NCI-H524 treated with DMSO at 0.1 percent for 48 hours (cell line): ENCODE data around the gene PLCB4.
"Not testable (repeated sequence)": the region's sequence is repeated elsewhere in the genome, so short reads cannot be mapped to it uniquely, and the experiment has no call there.

Experiments used
- DNase-seq: peaks from one replicate; lab custom pipeline; 2025; lab: John Stamatoyannopoulos, UW

PLCB4 gene

DNA sequence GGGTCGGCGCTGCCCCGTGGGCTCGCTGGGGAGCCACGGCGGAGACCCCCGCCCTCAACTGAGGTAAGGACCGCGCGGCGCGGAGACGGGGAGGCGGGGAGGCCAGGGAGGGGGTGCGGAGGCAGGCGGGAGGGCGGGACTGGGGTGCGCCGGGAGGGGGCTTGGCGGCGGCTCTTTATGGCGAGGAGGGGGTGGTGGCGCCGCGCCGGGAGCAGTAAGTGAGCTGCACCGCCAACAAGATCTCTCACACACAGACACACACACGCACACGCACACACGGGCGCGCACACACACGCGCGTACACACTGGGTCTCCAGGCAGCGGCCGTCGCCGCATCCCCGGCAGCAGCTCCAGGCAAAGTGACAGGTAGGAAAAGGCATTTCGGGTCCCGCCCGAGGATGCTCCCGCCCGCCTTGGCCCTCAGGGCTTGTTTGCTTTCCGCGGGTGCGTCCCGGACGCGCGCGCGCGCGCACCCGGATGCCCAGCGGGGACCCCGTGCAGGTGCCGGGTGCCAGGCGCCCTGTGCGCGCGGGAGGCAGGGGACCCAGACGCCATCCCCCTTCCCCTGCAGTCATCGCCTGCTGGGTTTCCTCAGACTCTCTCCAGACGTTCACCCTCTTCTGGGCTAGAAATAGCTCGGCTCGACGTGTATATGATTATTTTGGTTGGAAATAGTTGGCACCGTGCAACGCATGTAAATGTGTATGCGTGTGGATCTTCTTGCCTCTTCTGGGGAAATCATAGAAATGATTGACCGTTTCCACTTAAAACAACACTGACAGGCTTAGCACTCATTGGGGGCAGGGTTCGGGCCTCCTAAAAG lies at the start of gene PLCB4:
Gene PLCB4, plus strand, starts transcription at position 247 of the 823 bp plus-strand sequence. CDS start 238,728 bp downstream, outside the sequence.
- DNase-seq = peak; percentile 60

DNA sequence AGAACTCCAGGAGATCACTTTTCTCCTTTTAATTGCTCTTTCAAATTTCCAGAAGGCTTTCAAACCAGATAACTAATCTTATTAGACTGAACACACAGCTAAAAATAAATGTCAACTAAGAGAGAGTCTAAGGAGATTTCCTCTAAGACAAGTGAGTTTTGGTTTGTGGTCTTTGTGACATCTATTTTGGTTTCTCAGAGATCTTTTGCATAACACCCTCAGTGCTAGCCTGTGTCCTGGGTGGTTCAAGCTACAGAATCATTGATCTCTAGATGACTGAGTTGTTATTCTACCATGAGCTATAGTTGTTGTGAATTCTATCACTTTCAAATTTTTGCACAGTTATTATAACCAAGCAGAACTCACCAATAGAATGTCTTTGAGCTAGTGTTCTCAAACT lies 49.1 kb upstream of the PLCB4 start:
- no peak for DNase-seq

DNA sequence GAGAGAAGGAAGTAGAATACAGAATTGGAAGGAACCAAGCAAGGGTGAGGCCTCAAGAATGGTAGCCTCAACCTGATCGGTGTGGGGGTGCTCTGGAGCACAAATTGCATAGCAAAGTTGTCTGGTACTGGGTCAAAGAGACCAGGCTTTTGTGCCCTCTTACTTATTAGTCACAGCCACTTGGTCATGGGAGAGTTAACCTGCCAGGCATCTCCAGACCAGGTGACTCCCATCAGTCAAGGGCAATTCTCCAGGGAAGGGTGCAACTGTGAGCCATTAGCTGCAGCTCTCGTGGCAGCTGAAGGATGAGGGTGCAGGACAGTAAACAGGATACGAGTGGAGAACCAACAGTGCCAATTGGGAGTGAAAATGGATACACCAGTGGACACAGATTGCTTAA lies 47.7 kb upstream of the PLCB4 start:
- no peak for DNase-seq

DNA sequence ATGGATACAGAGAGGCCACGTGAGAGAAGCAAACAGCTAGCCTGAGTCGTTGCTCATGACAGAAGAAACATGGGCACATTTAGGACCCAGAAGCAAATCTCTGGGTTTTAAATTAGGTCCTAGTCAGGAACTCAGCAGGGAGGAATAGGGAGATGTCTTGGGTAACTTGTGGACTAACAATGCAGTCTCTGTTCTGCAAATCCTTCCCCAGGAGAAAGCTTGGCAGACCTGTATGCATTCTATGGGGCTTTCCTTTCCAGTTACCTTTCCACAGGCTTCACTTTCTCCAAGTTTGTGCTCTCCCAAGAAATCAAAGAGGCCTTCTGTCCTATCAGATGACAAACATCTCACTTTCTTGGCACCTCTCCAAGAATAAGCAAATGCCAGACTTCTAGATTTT lies 47.2 kb upstream of the PLCB4 start:
- DNase-seq = no peak

DNA sequence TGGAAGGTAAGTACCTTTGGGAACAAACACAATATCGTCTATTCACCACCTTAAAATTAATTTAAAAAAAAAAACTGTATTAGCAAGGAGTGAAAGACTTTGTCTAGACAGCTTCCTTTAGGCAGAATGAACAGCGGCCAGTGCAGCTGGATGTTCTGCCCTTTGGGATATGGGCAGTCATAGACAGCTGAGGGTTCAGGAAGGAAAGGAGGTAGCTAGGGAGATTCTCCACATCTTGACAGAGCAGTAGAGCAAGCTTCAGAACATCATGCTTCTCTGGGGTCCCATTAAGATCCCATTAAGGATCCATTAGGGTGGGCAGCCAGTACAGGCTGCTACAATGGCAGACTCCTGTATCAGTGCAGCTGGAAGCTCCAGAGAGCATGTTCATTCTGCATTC lies 46.5 kb upstream of the PLCB4 start:
- DNase-seq = no peak

DNA sequence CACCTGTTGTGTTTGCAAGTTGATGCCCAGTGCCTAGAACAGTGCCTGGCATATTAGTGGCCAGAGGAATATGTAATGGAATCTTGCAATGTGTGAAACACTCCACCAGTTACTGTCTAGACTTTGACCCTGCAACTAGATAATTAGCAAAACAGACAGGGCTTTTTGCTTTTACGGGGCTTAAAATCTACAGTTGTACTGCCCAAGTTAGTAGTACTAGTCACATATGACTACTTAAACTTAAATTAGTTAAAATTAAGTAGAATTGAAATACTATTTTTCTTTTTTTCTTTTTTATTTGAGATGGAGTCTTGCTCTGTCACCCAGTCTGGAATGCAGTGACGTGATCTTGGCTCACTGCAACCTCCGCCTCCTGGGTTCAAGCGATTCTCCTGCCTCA lies 44.3 kb upstream of the PLCB4 start:
- DNase-seq = no peak

DNA sequence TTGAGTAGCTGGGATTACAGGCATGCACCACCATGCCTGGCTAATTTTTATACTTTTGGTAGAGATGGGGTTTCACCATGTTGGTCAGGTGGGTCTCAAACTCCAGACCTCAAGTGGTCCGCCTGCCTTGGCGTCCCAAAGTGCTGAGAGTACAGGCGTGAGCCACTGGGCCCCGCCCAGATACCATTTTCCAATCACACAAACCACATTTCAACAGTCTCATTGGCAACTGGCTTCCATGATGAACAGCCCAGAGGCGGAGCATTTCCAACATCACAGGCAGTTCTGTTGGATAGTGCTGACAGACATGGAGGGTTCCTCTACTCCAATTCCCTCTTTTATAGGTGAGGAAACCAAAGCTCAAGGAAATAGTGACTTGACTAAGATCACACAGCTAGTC lies 43.9 kb upstream of the PLCB4 start:
- no peak for DNase-seq

DNA sequence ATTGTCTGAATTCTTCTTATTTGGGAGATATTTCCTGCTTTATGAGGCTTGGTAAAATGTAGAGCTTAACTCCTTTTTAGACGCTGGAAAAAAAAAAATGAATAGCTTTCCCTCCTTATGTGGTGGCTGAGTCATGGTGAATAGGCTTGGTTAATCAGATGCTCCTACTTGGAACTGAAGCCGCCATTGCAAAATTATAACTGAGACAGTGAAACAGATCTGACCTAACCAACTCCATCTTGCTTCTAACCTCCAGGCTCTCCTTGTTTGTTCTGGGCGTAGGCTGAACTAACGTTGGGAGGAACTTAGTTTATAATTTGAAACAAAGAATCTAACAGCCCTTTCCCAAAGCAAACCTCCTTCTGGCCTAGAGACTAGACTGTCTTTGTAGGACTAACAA lies 43.2 kb upstream of the PLCB4 start:
- no peak for DNase-seq

DNA sequence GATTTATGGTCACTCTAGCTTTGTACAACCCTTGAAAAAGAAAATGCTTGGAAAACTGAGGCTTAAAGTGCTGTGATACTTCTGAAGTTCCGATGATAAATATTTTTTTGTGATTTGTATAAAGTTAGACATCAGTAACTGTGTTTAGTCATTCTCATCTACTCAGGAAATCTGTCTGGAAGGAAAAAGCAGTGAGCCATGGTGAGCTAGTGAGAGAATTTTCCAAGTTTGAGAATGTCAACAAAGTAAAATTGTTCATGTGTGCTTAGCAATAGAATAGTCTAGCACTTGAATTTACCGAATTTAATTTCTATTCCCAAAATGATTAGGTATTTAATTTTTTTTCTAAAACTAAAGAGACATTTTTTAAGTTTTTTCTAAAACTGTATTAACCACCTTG lies 41.3 kb upstream of the PLCB4 start:
- no peak for DNase-seq

DNA sequence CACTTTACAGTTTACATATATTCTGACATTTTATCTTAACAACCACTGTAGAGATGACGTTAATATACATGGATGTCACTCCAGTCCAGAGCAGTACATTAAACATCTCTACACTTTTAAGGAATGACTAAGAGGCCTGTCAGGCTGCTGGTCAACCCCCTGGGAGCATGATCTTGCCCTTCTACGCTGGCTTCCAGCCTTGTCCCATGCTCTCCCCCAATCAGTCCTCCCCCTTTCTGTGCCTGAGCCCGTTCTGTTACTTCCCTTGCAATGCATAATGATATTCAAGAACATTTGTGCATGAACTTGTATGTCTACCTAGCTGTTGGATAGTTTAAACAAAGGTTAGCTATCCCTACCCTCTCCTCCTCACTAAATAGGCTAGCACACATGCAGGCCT lies 40.5 kb upstream of the PLCB4 start:
- DNase-seq = no peak

DNA sequence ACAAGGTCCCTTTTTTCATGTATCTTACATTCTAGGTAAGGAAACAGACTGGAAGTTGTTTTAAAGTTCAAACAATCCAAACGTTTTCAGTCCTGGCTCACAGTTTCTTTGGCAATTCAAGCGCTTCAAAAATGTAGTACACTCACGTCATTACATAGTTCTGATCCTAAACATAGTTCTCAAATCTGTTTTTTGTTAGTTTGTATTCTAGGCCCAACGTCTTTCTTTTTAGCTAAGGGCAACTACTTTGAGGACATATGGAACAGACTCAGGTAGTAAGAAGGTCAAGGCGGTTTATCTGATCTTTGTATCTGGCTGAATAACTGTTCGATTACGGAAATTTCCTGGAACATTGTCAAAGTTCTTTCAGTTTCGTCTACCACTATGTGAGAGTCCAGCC lies 36.9 kb upstream of the PLCB4 start:
- no peak for DNase-seq

DNA sequence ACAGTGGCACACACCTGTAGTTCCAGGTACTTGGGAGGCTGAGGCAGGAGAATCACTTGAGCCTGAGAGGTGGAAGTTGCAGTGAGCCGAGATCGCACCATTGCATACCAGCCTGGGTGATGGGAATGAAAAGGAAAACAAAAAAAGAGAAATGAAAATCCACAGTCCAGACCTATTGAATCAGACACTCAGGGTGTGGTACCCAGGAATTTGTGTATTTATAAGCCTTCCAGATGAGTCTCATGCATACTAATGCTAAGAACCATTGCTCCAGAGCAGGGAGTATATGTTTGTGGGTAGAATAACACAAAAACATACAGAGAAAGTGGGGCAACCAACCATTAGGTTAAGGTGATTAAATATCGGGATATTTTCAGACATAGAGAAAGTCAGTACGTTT lies 36.1 kb upstream of the PLCB4 start:
- no peak for DNase-seq

DNA sequence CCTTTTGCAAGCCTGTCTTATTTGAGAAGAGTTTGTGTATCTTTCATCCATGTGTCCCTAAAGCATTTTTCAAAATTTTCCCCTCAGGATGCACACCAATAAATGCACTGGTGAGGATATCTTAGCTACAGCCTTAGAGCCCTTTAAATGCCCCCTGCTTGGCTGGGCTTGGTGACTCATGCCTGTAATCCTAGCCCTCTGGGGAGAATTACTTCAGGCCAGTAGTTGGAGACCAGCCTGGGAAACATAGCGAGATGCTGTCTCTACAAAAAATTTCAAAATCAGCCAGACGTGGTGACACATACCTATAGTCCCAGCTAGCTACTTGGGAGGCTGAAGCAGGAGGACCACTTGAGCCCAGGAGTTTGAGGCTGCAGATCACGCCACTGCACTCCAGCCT lies 33.8 kb upstream of the PLCB4 start:
- DNase-seq = no peak

DNA sequence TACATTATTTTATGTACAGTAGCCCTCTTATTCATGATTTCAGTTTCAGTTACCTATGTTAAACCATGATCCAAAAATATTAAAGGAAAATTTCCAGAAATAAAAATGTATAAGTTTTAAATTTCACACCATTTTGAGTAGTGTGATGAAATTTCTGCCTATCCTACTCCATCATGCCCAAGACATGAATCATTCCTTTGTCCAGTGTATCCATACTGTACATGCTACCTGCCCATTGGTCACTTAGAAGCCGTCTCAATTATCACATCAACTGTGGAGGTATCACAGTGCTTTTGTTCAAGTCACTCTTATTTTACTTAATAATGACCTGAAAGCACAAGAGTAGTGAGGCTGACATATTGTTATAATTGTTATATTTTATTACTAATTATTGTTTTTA lies 32.3 kb upstream of the PLCB4 start:
- no peak for DNase-seq

DNA sequence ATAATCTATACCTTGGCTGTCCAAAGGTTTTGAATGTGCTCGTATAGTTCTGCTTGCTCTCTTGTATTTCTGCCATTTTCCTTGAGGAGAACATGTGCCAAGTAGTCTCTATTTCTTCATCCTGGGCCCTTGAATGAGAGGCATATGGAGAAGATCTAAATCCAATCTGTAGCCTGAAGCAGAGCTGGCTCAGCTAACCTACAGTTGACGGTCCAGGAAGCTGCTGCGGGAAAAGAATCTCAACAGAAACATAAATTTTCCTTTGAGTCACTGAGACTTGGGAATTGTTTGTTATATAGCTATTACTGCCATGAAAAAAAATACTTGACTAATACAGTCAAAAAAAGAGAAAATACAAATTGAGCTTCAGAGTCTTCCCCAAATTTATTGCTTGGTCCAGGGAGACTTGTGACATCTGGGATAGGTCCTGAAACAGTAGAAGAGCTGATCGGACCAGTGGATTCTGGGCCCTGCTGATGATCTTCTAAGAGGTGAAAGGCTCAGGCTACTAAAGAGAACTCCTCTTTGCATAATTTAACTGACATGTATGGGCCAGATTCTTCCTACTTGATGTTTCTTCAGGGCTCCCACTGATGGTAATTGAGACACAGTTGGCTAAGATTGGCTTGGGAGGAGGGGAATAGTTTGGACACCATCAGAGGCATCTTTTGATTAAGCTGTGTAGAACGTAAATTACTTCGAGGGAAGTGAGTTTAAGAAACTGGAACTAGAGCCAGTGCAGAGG lies 29.9 kb upstream of the PLCB4 start:
- no peak for DNase-seq

DNA sequence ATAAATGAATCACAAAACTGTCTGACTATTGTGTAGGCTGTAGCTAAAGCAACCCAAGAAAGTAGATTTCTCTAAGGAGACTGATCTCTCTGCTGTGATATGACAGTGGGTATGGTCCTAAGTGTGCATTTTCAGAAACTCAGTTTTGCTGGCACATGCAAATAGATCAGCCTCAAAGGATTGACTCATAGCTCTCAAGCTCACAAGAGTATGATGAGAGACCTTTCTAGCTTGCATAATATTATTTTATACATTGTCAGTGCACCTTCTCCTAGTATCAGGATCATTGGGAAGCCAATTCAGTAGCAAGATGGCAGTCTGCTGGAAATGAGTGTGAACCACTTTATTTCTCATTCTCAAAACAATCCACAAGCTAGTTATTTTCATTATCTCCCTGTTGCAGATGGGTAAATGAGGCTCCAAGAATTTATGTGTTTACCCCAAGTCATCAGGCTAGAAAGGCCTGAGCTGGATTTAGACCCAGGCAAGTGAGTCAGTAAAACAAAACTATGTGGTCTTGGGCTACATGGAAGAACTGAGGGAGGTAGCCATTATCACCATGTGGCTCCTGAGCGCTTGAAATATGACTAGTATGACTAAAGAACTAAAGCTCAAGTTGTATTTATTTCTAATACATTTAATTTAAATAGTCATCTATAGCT lies 27.9 kb upstream of the PLCB4 start:
- no peak for DNase-seq

DNA sequence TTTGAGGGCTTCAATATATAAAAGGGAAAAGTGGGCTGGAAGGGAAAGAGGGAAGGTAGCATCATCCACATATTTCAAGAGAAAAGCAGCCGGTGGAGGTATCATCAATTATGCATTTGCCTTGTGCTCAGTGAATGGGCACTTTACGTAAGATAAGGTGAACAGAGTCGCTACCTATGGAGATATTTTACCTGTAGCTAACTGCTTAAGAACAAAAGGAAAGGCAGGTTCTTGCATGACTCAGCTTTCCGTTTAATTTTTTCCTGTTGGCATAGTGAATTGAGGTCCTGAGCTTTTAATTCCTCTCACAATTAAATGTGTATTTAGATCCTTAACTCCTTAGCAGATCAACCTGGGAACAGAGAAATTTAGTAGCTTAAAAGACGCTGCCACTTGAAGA lies 25.5 kb upstream of the PLCB4 start:
- DNase-seq = no peak

DNA sequence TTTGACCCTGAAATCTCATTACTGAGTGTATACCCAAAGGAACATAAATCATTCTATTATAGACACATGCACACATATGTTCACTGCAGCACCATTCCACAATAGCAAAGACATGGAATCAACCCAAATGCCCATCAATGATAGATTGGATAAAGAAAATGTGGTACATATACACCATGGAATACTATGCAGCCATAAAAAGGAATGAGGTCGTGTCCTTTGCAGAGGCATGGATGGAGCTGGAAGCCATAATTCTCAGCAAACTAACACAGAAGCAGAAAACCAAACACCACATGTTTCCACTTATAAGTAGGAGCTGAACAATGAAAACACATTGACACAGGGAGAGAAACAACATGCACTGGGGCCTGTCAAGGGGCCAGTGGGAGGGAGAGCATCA lies 21.0 kb upstream of the PLCB4 start:
- DNase-seq = not testable (repeated sequence)

DNA sequence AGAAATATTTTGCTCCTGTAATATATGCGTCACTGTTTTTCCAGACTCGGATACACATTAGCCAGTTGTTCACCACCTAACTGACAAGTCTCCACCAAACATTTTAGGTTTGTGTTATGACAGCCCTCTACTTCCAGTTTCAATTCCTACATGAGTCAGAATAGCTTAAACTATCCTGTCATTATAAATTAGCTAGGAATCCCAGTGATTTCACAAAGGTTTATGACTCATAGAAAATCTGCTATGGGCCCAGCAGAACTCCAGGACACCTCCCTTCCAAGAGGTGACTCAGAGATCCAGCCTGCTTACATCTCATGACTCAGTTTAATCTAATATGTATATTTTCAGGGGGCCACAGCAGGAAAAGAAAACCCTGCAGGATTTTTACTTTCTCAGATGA lies 17.4 kb upstream of the PLCB4 start:
- DNase-seq = no peak

DNA sequence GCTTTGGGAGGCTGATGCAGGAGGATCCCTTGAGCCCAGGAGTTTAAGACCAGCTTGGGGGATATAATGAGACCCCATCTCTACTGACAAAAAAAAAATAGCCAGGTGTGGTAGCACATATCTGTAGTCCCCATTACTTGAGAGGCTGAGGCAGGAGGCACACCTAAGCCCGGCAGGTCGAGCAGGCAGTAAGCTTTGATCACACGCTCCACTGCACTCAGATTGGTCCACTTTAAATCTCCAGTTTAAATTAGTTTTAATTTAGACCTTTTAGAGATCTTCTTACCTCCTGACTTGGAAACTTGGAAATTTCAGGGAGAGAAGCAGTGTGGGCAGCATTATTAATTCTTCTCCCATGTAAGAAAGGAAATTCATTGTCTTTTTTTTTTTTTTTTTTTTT lies 16.8 kb upstream of the PLCB4 start:
- no peak for DNase-seq

DNA sequence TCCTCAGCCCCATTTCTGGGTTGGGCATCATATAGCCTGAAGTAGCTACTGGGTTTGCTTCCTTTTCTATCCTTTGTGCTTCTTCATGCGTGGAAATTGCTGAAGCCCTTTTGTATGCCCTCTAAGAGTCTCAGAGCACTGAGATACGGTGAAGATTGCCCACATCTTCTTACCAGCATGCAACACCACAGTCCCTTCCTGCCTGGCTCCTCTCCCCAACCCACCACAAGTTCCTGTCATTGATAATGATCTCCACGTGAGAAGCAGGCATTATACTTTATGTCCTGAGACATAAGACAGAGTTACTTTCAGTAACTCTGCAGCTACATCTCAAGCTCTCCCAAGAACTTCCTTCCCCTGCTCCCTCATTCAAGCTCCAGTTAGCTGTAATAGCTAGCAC lies 15.8 kb upstream of the PLCB4 start:
- DNase-seq = no peak

DNA sequence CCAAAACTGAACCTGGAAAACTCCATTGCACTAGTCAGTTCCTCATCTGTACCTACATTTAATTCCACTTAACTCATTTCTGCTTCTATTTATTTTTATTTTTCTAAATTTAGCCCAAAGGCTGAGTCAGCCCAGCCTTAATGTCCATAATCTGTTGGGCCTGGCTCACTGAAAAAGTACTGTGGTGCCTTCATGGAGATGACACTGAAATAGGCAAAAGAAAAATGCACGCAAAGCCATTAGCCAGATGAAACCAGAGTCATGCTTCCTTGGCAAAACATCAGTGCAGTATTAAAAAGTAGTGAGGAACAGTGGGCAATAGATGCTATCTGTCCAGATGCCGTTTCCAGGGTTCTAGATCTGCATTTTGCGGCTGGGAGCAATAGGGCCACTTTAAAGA lies 14.7 kb upstream of the PLCB4 start:
- DNase-seq = no peak

DNA sequence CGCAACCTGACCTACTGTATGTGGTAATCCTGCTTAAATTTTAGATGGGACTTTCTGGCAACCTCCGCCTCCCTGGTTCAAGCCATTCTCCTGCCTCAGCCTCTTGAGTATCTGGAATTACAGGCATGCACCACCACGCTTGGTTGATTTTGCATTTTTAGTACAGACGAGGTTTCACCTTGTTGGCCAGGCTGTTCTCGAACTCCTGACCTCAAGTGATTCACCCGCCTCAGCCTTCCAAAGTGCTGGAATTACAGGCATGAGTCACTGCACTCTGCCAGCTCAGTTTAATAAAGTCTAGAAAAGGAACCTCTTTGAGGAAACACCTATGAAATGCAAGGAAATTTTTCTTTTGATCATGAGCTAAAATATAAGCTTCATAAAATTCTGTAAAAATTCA lies 9.0 kb upstream of the PLCB4 start:
- DNase-seq = no peak
